Thoracic aorta (tissue), 2 donors: ENCODE measurements around the gene KHDC1L. TPM values are rescaled to one million over a fixed set of nuclear protein-coding genes. Genes with fewer than 3 reads are reported as not detected.
"Not testable (repeated sequence)": the region's sequence is repeated elsewhere in the genome, so short reads cannot be mapped to it uniquely, and the experiment has no call there.

Experiments used
- ATAC-seq: fragments of 150-250 bp; one replicate; pipeline ENCODE4 v1.8.0; 2017; ENCODE audit warnings: low read depth; ENCODE audit not compliant: insufficient number of reproducible peaks, low FRiP score
- DNase-seq: peaks from one replicate; pipeline ENCODE4 v3.0.0-alpha.2; 2020; ENCODE audit warnings: low spot score
- H3K27ac ChIP-seq, 2 donors: fragments of 200-600 bp; sonication (generic); 1 replicate in 1 of 2; 2 replicates in 1 of 2; pipeline ENCODE4 v1.5.1; 2016; ENCODE audit warnings: mild to moderate bottlenecking in 2 of 2, moderate library complexity in 2 of 2
- H3K27me3 ChIP-seq: fragments of 200-600 bp; sonication (generic); replicated peaks from 2 replicates; pipeline ENCODE4 v1.6.0; 2016; ENCODE audit warnings: mild to moderate bottlenecking; ENCODE audit not compliant: insufficient read depth
- H3K36me3 ChIP-seq: fragments of 200-600 bp; sonication (generic); one replicate; pipeline ENCODE4 v1.5.1; 2016
- H3K4me1 ChIP-seq, 2 donors: fragments of 200-600 bp; sonication (generic); 1 replicate in 1 of 2; 2 replicates in 1 of 2; pipeline versions ENCODE4 v1.5.1 to v1.6.0; 2016; ENCODE audit warnings: low read depth in 2 of 2, mild to moderate bottlenecking in 1 of 2; ENCODE audit not compliant: control insufficient read depth in 1 of 2
- H3K4me3 ChIP-seq: fragments of 200-600 bp; sonication (generic); 2 replicates; pipeline ENCODE4 v1.5.1; 2016; ENCODE audit warnings: mild to moderate bottlenecking
- H3K9me3 ChIP-seq: fragments of 200-600 bp; sonication (generic); 2 replicates; pipeline ENCODE4 v1.5.1; 2016
- total RNA-seq, 2 donors: library from RNA; depleted of rRNA; stranded (reverse); fragments of >200 nt; gene quantifications; one replicate each; pipeline versions ENCODE4 v1.1.0 to v1.2.3, GENCODE V29; 2016
- TF ChIP-seq, protein P1 (sequence below): fragments of 200-600 bp; sonication (generic); IDR thresholded peaks from one replicate; pipeline ENCODE4 v1.5.1; 2019; ENCODE audit warnings: antibody characterized with exemption

KHDC1L gene
- total RNA-seq, 2 donors from 2014 or later = not detected

DNA sequence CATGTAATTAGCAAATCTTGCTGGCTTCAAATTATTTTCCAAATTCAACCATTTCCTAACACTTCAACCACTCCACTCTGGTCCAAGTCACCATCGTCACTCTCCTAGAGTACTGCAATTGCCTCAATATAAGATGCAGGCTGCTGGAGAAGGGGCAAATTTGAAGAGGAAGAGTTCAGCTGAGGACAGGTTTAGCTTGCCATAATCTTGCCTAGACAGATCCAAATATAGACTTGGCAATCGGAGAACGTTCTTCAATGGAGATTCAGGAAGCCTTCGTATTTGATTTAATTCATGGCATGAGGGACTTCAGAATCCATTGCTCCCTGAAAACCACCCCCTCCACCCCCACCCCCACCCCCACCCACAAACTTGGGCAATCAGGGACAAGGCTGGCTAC lies 15.4 kb upstream of the KHDC1L start:
- TF ChIP-seq, protein P1, sequence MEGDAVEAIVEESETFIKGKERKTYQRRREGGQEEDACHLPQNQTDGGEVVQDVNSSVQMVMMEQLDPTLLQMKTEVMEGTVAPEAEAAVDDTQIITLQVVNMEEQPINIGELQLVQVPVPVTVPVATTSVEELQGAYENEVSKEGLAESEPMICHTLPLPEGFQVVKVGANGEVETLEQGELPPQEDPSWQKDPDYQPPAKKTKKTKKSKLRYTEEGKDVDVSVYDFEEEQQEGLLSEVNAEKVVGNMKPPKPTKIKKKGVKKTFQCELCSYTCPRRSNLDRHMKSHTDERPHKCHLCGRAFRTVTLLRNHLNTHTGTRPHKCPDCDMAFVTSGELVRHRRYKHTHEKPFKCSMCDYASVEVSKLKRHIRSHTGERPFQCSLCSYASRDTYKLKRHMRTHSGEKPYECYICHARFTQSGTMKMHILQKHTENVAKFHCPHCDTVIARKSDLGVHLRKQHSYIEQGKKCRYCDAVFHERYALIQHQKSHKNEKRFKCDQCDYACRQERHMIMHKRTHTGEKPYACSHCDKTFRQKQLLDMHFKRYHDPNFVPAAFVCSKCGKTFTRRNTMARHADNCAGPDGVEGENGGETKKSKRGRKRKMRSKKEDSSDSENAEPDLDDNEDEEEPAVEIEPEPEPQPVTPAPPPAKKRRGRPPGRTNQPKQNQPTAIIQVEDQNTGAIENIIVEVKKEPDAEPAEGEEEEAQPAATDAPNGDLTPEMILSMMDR = no peak
- DNase-seq = no peak
- H3K4me1 ChIP-seq = no peaks in the 10 kb centered on the region
- no peaks in the 10 kb centered on the region for H3K36me3 ChIP-seq
- H3K9me3 ChIP-seq = no peaks in the 10 kb centered on the region
- no peak for ATAC-seq
- H3K27ac ChIP-seq = no peak overlapping the region
- no peak overlapping the region for H3K4me3 ChIP-seq
- H3K27me3 ChIP-seq = no peaks in the 10 kb centered on the region

GRCh38 chr6:73236144-73236750 lies 11.0 kb upstream of the KHDC1L start:
- H3K27me3 ChIP-seq = no peaks in the 10 kb centered on the region
- H3K27ac ChIP-seq = no peak overlapping the region
- H3K4me3 ChIP-seq = no peak overlapping the region
- H3K36me3 ChIP-seq = no peaks in the 10 kb centered on the region
- H3K4me1 ChIP-seq = peaks cover 6 to 10% of the 10 kb centered on the region in 2 donors
- H3K9me3 ChIP-seq = no peaks in the 10 kb centered on the region
- TF ChIP-seq, protein P1 = no peak
- DNase-seq = no peak
- no peak for ATAC-seq

- ATAC-seq = no peak
- no peaks in the 10 kb centered on the region for H3K27me3 ChIP-seq
- H3K27ac ChIP-seq = no peak overlapping the region
- H3K4me1 ChIP-seq = peaks cover 6 to 10% of the 10 kb centered on the region in 2 donors
- no peaks in the 10 kb centered on the region for H3K36me3 ChIP-seq
- TF ChIP-seq, protein P1 = no peak
- DNase-seq = no peak
- no peaks in the 10 kb centered on the region for H3K9me3 ChIP-seq
- no peak overlapping the region for H3K4me3 ChIP-seq
Observed at GRCh38 chr6:73234733-73235132, 9.4 kb upstream of the KHDC1L start.

DNA sequence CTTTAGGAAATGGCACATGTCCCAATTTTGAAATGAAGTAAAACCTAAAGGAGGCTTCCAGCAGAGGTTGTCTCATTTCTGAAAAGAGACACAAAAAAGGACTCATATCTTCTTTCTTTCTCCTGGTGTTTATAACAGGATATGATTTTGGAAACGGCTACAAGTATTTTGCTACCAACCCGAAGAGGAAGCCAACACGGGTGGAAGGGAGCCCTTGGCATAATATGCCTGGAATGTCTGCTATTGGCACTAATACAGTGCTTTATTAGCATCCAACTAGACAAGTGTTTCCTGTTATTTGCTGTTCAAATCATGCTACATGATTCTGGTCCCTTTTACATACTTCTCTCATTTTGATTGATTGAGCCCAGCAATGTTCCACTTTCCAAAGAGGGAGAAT lies 8.7 kb upstream of the KHDC1L start:
- not testable (repeated sequence) for H3K27me3 ChIP-seq, DNase-seq, H3K4me3 ChIP-seq, H3K36me3 ChIP-seq, ATAC-seq, H3K27ac ChIP-seq, H3K9me3 ChIP-seq
- peaks cover 6 to 10% of the 10 kb centered on the region in 2 donors for H3K4me1 ChIP-seq

DNA sequence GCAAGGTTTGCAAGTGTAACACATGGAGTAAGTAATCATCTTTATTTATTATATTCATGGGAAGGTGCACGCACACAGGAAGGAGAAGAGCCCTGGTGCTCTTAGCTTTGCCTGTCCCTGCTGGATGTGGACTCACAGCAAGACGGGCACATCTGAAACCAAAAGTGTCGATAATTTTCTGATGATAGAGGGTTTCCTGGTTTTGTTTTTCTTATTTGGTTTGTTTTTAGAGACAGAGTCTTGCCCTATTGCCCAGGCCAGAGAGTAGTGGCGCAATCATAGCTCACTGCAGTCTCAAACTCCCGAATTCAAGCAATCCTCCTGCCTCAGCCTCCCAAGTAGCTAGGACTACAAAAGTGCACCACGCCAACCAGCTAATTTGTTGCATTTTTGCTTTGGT lies 7.8 kb upstream of the KHDC1L start:
- ATAC-seq = no peak
- H3K27ac ChIP-seq = no peak overlapping the region
- H3K4me3 ChIP-seq = no peak overlapping the region
- H3K9me3 ChIP-seq = no peaks in the 10 kb centered on the region
- TF ChIP-seq, protein P1 = no peak
- H3K36me3 ChIP-seq = no peaks in the 10 kb centered on the region
- DNase-seq = no peak
- H3K4me1 ChIP-seq = peaks cover 6 to 10% of the 10 kb centered on the region in 2 donors
- no peaks in the 10 kb centered on the region for H3K27me3 ChIP-seq

DNA sequence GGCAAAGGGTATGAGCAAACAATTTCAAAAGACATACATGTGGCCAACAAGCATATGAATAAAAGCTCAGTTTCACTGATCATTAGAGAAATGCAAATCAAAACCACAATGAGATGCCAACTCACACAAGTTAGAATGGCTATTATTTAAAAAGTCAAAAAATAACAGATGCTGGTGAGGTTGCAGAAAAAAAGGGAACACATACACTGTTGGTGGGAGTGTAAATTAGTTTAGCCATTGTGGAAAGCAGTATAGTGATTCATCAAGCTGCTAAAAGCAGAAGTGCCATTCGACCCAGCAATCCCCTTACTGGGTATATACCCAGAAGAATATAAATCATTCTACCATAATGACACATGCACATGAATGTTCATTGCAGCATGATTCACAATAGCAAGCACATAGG lies 6.7 kb upstream of the KHDC1L start:
- TF ChIP-seq, protein P1 = no peak
- no peak overlapping the region for H3K4me3 ChIP-seq
- no peak for DNase-seq
- H3K27me3 ChIP-seq = no peaks in the 10 kb centered on the region
- H3K27ac ChIP-seq = no peak overlapping the region
- no peak for ATAC-seq
- H3K9me3 ChIP-seq = no peaks in the 10 kb centered on the region
- peaks cover 6 to 10% of the 10 kb centered on the region in 2 donors for H3K4me1 ChIP-seq
- H3K36me3 ChIP-seq = no peaks in the 10 kb centered on the region
